Heart right ventricle (tissue), 16 donors: ENCODE data around the gene ZNF385C. TPM values are rescaled to one million over a fixed set of nuclear protein-coding genes. Genes with fewer than 3 reads are reported as not detected.

Experiments
- ATAC-seq, 8 donors: fragments of 200-7000 bp; cut with Tn5 transposase; one replicate each; pipeline ENCODE4 v1.9.1; 2020; ENCODE audit warnings: mild to moderate bottlenecking in 8 of 8, moderate library complexity in 8 of 8, moderate number of reproducible peaks in 1 of 8
- DNase-seq, 2 donors: peaks; one replicate each; pipeline ENCODE4 v3.0.0-alpha.2; 2020
- H3K27ac ChIP-seq, 10 donors: fragments of 200-600 bp; sonication (generic) in 2 of 10; one replicate each; pipeline versions ENCODE4 v1.5.0 to v1.8.0; 2020 to 2022; ENCODE audit warnings: mild to moderate bottlenecking in 3 of 10
- H3K27me3 ChIP-seq, 7 donors: fragments of 200-600 bp; one replicate each; pipeline ENCODE4 v1.8.0; 2021 to 2022; ENCODE audit warnings: mild to moderate bottlenecking in 2 of 7
- H3K36me3 ChIP-seq, 9 donors: fragments of 200-600 bp; sonication (generic) in 1 of 9; one replicate each; pipeline versions ENCODE4 v1.5.0 to v1.8.0; 2020 to 2022; ENCODE audit warnings: mild to moderate bottlenecking in 2 of 9
- H3K4me1 ChIP-seq, 9 donors: fragments of 200-600 bp; sonication (generic) in 1 of 9; one replicate each; pipeline versions ENCODE4 v1.5.0 to v1.8.0; 2020 to 2022; ENCODE audit warnings: mild to moderate bottlenecking in 4 of 9
- H3K4me3 ChIP-seq, 10 donors: fragments of 200-600 bp; sonication (generic) in 2 of 10; one replicate each; pipeline versions ENCODE4 v1.5.0 to v1.8.0; 2020 to 2022; ENCODE audit warnings: mild to moderate bottlenecking in 7 of 10, moderate library complexity in 2 of 10
- H3K9me3 ChIP-seq, 11 donors: fragments of 200-600 bp in 10 of 11; sonication (generic) in 2 of 11; one replicate each; pipeline versions ENCODE4 v1.5.0 to v1.8.0; 2013 to 2022; ENCODE audit warnings: mild to moderate bottlenecking in 2 of 11, control low read depth in 1 of 11, moderate library complexity in 1 of 11
- CTCF ChIP-seq, 9 donors: fragments of 200-600 bp; sonication (generic) in 2 of 9; IDR thresholded peaks; one replicate each; pipeline versions ENCODE4 v1.5.0 to v1.8.0; 2021 to 2022; ENCODE audit warnings: antibody characterized with exemption in 9 of 9, mild to moderate bottlenecking in 5 of 9, moderate library complexity in 1 of 9
- WGBS, 2 donors: extraction: QIAGEN DNeasy Blood & Tissue Kit; methylation state at CpG; one replicate each; pipeline ENCODE4 v1.1.7; 2013; ENCODE audit warnings: inconsistent platforms in 1 of 2; 5-methylcytosine and 5-hydroxymethylcytosine counted together
- intact Hi-C, 10 donors: fragments of 100-400 bp; cut with DNase I; formaldehyde crosslinking; loops; one replicate each; pipeline versions ENCODE4 v1.11.1 to v1.14.2; 2022
- polyA plus RNA-seq, 2 donors: library from polyadenylated mRNA; stranded (reverse); fragments of 200-250 nt; gene quantifications; one replicate each; pipeline ENCODE4 v1.2.3, GENCODE V29; 2013
- total RNA-seq, 10 donors: library from RNA; stranded (reverse); fragmentation: NEBNext Ultra II Directional in 3 of 10; extraction: Animal tissue kit (Norgen Biotek cat#: 25700) in 3 of 10; gene quantifications; one replicate each; pipeline versions ENCODE4 v1.2.1 to v1.2.4, GENCODE V29; 2021 to 2023
- donor health status: Arrhythmogenic right ventricular cardiomyopathy.
- donor health status: ischemic (EF 13 %, LVEDD 7.1; RV severe dilation, severe dysfunction).
- donor health status: healthy with polysubstance abuse.
- donor health status: DM: no; HTN: yes; CAD: no.
- donor health status: DM: no; HTN: no; CAD: no.
- donor health status: ischemic (EF 25% LVEDD 6.9; RV normal size, moderate dysfunction).
- donor health status: ischemic (EF 25% LVEDD 5.7; RV mildly dilated, moderate dysfunction).
- donor health status: healthy.
- donor health status: DM: yes; HTN: yes; CAD: no.
- donor health status: Ischemic cardiomyopathy.
- donor health status: ischemic (EF 35%, LVEDD 5.7; RV mildly dilated, moderate dysfunction).
- donor health status: nonischemic (EF 11% LVEDD 7.7; RV severe dilation, severe dysfunction).
- donor health status: DM: yes; HTN: yes; CAD: no.
- donor health status: PGD.
- donor health status: ischemic (EF 29% LVEDD 5.4; RV normal size, mild dysfunction).
- donor health status: nonischemic (EF 23%, LVEDD 6.1; RV moderate dilation, normal function).

The ZNF385C gene
- total and polyA plus RNA-seq, 12 donors, result 0.09 to 0.56 (median 0.24) TPM; not detected in 1

DNA sequence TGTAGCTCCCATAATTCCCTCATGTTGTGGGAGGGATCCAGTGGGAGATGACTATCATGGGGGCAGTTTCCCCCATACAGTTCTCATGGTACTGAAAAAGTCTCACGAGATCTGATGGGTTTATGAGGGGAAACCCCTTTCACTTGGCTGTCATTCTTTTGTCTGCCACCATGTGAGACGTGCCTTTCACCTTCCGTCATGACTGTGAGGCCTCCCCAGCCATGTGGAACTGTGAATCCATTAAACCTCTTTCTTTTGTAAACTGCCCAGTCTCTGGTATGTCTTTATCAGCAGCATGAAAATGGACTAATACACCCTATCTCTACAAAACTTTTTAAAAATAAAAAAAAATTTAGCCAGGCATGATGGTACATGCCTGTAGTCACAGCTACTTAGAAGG is 41.6 kb downstream of the ZNF385C start:
- ATAC-seq, result no peak
- H3K4me3 ChIP-seq, result no peak overlapping the region
- no peaks in the 10 kb centered on the region for H3K9me3 ChIP-seq
- no peak overlapping the region for H3K27ac ChIP-seq
- intact Hi-C loops, result no loop called here
- DNase-seq, result no peak
- peaks cover 4 to 48% (median 35%) of the 10 kb centered on the region in 7 donors for H3K27me3 ChIP-seq
- TF ChIP-seq CTCF (IDR thresholded peaks at IDR 0.05), result no peak
- H3K4me1 ChIP-seq, result no peaks in the 10 kb centered on the region
- WGBS, 2 donors, result 70 to 78% methylated on average over 3 of the region's 3 CpGs
- H3K36me3 ChIP-seq, result no peaks in the 10 kb centered on the region

DNA sequence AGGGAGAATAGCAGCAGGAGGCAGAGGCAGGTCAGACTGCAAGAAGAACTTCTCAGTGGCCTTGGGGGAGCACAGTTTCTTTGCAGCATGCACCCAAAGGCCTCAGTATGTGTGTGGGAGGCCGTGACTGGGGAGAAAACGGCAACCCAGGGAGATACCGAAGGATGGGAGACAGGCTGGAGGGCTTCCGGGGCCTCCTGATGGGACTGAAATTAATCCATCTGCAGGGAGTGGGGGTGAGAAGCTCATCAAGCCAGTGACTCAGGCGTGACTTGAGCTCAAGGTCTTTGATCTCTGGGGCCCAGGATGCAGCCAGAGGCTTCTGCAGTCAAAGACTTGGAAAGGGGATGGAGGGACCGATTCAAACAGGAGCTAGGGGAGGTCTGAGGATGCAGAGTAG is 42.8 kb downstream of the ZNF385C start:
- H3K27ac ChIP-seq, result no peak overlapping the region
- no peak for TF ChIP-seq CTCF (IDR thresholded peaks at IDR 0.05)
- H3K4me3 ChIP-seq, result no peak overlapping the region
- intact Hi-C loops, result no loop called here
- peaks cover 0 to 6% (median 0%) of the 10 kb centered on the region in 9 donors for H3K4me1 ChIP-seq
- DNase-seq (no peak), ATAC-seq (no peak)
- WGBS, 2 donors, result 35% methylated on average over 6 of the region's 6 CpGs
- no peaks in the 10 kb centered on the region for H3K36me3 ChIP-seq
- peaks cover 4 to 48% (median 40%) of the 10 kb centered on the region in 7 donors for H3K27me3 ChIP-seq
- no peaks in the 10 kb centered on the region for H3K9me3 ChIP-seq

DNA sequence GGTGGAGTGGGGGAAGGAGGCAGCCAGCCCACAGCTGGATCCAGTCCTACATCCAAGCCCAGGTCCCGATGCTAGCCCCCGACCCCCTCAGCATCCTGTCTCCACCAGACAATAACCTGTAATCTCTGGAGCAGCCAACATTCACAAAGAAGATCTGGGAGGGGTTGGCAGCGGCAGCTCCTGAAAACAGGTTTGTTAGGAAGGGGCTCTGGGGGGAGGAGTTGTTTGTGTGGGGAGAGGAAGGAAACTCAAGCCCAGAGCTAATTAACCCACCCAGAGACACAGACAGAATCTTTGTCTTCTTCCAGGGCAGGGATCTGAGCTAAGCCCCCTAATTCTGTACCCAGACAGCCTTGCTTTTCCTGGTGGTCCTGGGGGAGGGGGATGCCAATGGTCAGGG is 43.2 kb downstream of the ZNF385C start:
- H3K9me3 ChIP-seq, result no peaks in the 10 kb centered on the region
- peaks cover 4 to 48% (median 40%) of the 10 kb centered on the region in 7 donors for H3K27me3 ChIP-seq
- 15 to 17% methylated on average over 3 of the region's 3 CpGs for WGBS, 2 donors
- no peak for TF ChIP-seq CTCF (IDR thresholded peaks at IDR 0.05)
- no peak overlapping the region for H3K4me3 ChIP-seq
- no peak for ATAC-seq
- no peak for DNase-seq
- intact Hi-C loops, result no loop called here
- no peaks in the 10 kb centered on the region for H3K36me3 ChIP-seq
- peaks cover 0 to 8% (median 2%) of the 10 kb centered on the region in 9 donors for H3K4me1 ChIP-seq
- H3K27ac ChIP-seq, result no peak overlapping the region

GRCh38 chr17:42053731-42054500 is 44.4 kb downstream of the ZNF385C start:
- H3K4me3 ChIP-seq, result no peak overlapping the region
- no peak overlapping the region for H3K27ac ChIP-seq
- intact Hi-C loops, result no loop called here
- H3K9me3 ChIP-seq, result no peaks in the 10 kb centered on the region
- ATAC-seq, result no peak
- no peaks in the 10 kb centered on the region for H3K36me3 ChIP-seq
- H3K4me1 ChIP-seq, result peaks cover 0 to 13% (median 7%) of the 10 kb centered on the region in 9 donors
- no peak for DNase-seq
- peaks cover 4 to 48% (median 40%) of the 10 kb centered on the region in 7 donors for H3K27me3 ChIP-seq
- TF ChIP-seq CTCF (IDR thresholded peaks at IDR 0.05), result no peak
- WGBS, 2 donors, result 14 to 18% methylated on average over 12 of the region's 12 CpGs
